T-cell (primary cell): ENCODE results near the gene CBX8. TPM values are rescaled to one million over a fixed set of nuclear protein-coding genes. Genes with fewer than 3 reads are reported as not detected.
A peak's percentile ranks its signal among the peaks of the same experiment; 100 is the strongest.
"Not testable (repeated sequence)": the region's sequence is repeated elsewhere in the genome, so short reads cannot be mapped to it uniquely, and the experiment has no call there.

ENCODE experiments used
- ATAC-seq, 4 experiments: fragments of 200-7000 bp in 3 of 4; fragments of 150-1000 bp in 1 of 4; cut with Tn5 transposase; replicated peaks in 1 of 4; 1 replicate in 3 of 4; 2 replicates in 1 of 4; pipeline ENCODE4 v1.10.0; 2021; ENCODE audit warnings: moderate library complexity in 3 of 4, mild to moderate bottlenecking in 2 of 4, moderate number of reproducible peaks in 1 of 4
- CTCF ChIA-PET, 2 donors: fragments of 300-600 bp; sonication (Branson Sonifier 250); formaldehyde crosslinking; loops; one replicate each; lab custom pipeline; 2022; ENCODE audit warnings: antibody characterized with exemption in 2 of 2; lab: Charles Lee
- POLR2A ChIA-PET, 2 donors: fragments of 300-600 bp; sonication (Branson Sonifier 250); formaldehyde crosslinking; loops; one replicate each; lab custom pipeline; 2022; ENCODE audit warnings: antibody characterized with exemption in 2 of 2; lab: Charles Lee
- DNase-seq, 35 experiments: peaks; one replicate each; pipeline versions ENCODE4 v3.0.0 to v3.0.0-alpha.2; 2013 to 2023
- H3K27ac ChIP-seq: one replicate; pipeline ENCODE4 v1.5.1; 2013; ENCODE audit warnings: low read length
- H3K27me3 ChIP-seq, 2 experiments: replicated peaks in 1 of 2; 1 replicate in 1 of 2; 2 replicates in 1 of 2; pipeline versions ENCODE4 v1.6.1 to v1.7.0; 2013; ENCODE audit warnings: low read length in 1 of 2, mixed read lengths in 1 of 2; ENCODE audit not compliant: control insufficient read depth in 2 of 2, insufficient read depth in 2 of 2; ENCODE audit errors: extremely low read depth in 1 of 2
- H3K36me3 ChIP-seq, 2 donors: 1 replicate in 1 of 2; 2 replicates in 1 of 2; pipeline versions ENCODE4 v1.6.1 to v1.7.0; 2013; ENCODE audit warnings: low read length in 1 of 2; ENCODE audit not compliant: control insufficient read depth in 2 of 2, insufficient read depth in 1 of 2; ENCODE audit errors: extremely low read depth in 1 of 2
- H3K4me1 ChIP-seq, 2 experiments: 1 replicate in 1 of 2; 2 replicates in 1 of 2; pipeline versions ENCODE4 v1.6.1 to v1.7.0; 2013; ENCODE audit warnings: low read length in 2 of 2, mixed read lengths in 1 of 2; ENCODE audit not compliant: insufficient read depth in 2 of 2, control insufficient read depth in 1 of 2; ENCODE audit errors: extremely low read depth in 1 of 2
- H3K4me3 ChIP-seq, 2 donors: 1 replicate in 1 of 2; 2 replicates in 1 of 2; pipeline versions ENCODE4 v1.5.1 to v1.7.0; 2013; ENCODE audit warnings: mild to moderate bottlenecking in 2 of 2, low read length in 1 of 2, moderate library complexity in 1 of 2; ENCODE audit not compliant: control insufficient read depth in 1 of 2; ENCODE audit errors: extremely low read depth in 1 of 2
- H3K9me3 ChIP-seq: 2 replicates; pipeline ENCODE4 v1.7.0; 2013
- H3K27ac Mint-ChIP-seq, 2 donors: one replicate each; pipeline ENCODE4 v1.8.0; 2020 to 2021; ENCODE audit warnings: mild to moderate bottlenecking in 2 of 2, mixed read lengths in 2 of 2
- H3K27me3 Mint-ChIP-seq, 2 donors: one replicate each; pipeline ENCODE4 v1.8.0; 2021 to 2022; ENCODE audit warnings: mixed read lengths in 2 of 2
- H3K36me3 Mint-ChIP-seq: one replicate; pipeline ENCODE4 v1.8.0; 2021; ENCODE audit warnings: mixed read lengths
- H3K4me1 Mint-ChIP-seq, 3 donors: one replicate each; pipeline ENCODE4 v1.8.0; 2020 to 2022; ENCODE audit warnings: mixed read lengths in 3 of 3, mild to moderate bottlenecking in 1 of 3
- H3K4me3 Mint-ChIP-seq, 3 donors: one replicate each; pipeline ENCODE4 v1.8.0; 2020 to 2022; ENCODE audit warnings: mild to moderate bottlenecking in 3 of 3, mixed read lengths in 3 of 3, moderate library complexity in 3 of 3
- H3K9me3 Mint-ChIP-seq, 3 donors: one replicate each; pipeline ENCODE4 v1.8.0; 2020 to 2022; ENCODE audit warnings: mixed read lengths in 3 of 3
- WGBS: methylation state at CpG from one replicate; pipeline ENCODE4 v1.1.5; 2013; ENCODE audit warnings: missing lambda C conversion rate; ENCODE audit not compliant: insufficient coverage; 5-methylcytosine and 5-hydroxymethylcytosine counted together
- total RNA-seq, 35 experiments: library from RNA in 6 of 35; stranded (reverse) in 6 of 35; fragments of 120-200 nt in 1 of 35; gene quantifications; one replicate each; pipeline versions ENCODE4 v1.2.1 to v1.2.4 and lab custom pipeline; 2013 to 2026

The CBX8 gene
- total RNA-seq, 5 donors from 2014 or later (not counting 1 experiment from before 2014, with no cell fraction given) = 1.9 to 5.1 (median 3.9) TPM

- peaks cover 0 to 55% of the 10 kb centered on the region in 2 experiments for H3K27me3 ChIP-seq
- Mint-ChIP-seq H3K36me3 (no peaks in the 10 kb centered on the region), H3K27ac (no peak overlapping the region), H3K9me3 (no peaks in the 10 kb centered on the region), H3K4me1 (no peaks in the 10 kb centered on the region), H3K4me3 (no peak overlapping the region), H3K27me3 (peaks cover 0 to 20% of the 10 kb centered on the region in 2 donors)
- WGBS = 100% methylated on average over 1 of the region's 6 CpGs
- no peak for ATAC-seq
- POLR2A ChIA-PET = interaction anchor here in 1 of 2 donors (0.6 kb wide), 1 partner anchor 20 kb away, joined by 4 read pairs; no protein-coding TSS in a partner anchor
- H3K9me3 ChIP-seq = no peaks in the 10 kb centered on the region
- H3K4me1 ChIP-seq = no peaks in the 10 kb centered on the region
- CTCF ChIA-PET = no interaction called here
- no peaks in the 10 kb centered on the region for H3K36me3 ChIP-seq
- H3K4me3 ChIP-seq = no peak overlapping the region
- H3K27ac ChIP-seq = no peak overlapping the region
- no peak for DNase-seq
These were observed 38.6 kb downstream of the CBX8 start for GRCh38 chr17:79758271-79758670.

GRCh38 chr17:79757140-79757745 is 39.6 kb downstream of the CBX8 start:
- no peaks in the 10 kb centered on the region for H3K36me3 Mint-ChIP-seq
- POLR2A ChIA-PET = no interaction called here
- Histone ChIP-seq H3K9me3 (no peaks in the 10 kb centered on the region), H3K27ac (no peak overlapping the region), H3K27me3 (peaks cover 0 to 57% of the 10 kb centered on the region in 2 experiments), H3K4me1 (no peaks in the 10 kb centered on the region), H3K36me3 (no peaks in the 10 kb centered on the region), H3K4me3 (no peak overlapping the region)
- H3K27ac Mint-ChIP-seq = no peak overlapping the region
- ATAC-seq = no peak
- no peaks in the 10 kb centered on the region for H3K4me1 Mint-ChIP-seq
- CTCF ChIA-PET = no interaction called here
- H3K27me3 Mint-ChIP-seq = peaks cover 0 to 25% of the 10 kb centered on the region in 2 donors
- no peak for DNase-seq
- no peak overlapping the region for H3K4me3 Mint-ChIP-seq
- H3K9me3 Mint-ChIP-seq = no peaks in the 10 kb centered on the region
- WGBS = 84% methylated on average over 11 of the region's 15 CpGs

GRCh38 chr17:79755591-79755990 is 41.3 kb downstream of the CBX8 start:
- POLR2A ChIA-PET = no interaction called here
- H3K9me3 ChIP-seq = no peaks in the 10 kb centered on the region
- no peak for DNase-seq
- H3K27me3 ChIP-seq = peaks cover 3 to 58% of the 10 kb centered on the region in 2 experiments
- Mint-ChIP-seq H3K27ac (no peak overlapping the region), H3K27me3 (peaks cover 13 to 37% of the 10 kb centered on the region in 2 donors), H3K4me1 (no peaks in the 10 kb centered on the region), H3K9me3 (no peaks in the 10 kb centered on the region), H3K36me3 (no peaks in the 10 kb centered on the region), H3K4me3 (no peak overlapping the region)
- no peaks in the 10 kb centered on the region for H3K4me1 ChIP-seq
- H3K27ac ChIP-seq = no peak overlapping the region
- ATAC-seq = no peak
- H3K36me3 ChIP-seq = no peaks in the 10 kb centered on the region
- 78% methylated on average over 12 of the region's 14 CpGs for WGBS
- H3K4me3 ChIP-seq = no peak overlapping the region
- CTCF ChIA-PET = no interaction called here

GRCh38 chr17:79754903-79755302 is 42.0 kb downstream of the CBX8 start:
- H3K4me1 ChIP-seq, H3K27ac ChIP-seq, ATAC-seq, H3K27ac Mint-ChIP-seq, H3K4me1 Mint-ChIP-seq, H3K4me3 Mint-ChIP-seq, DNase-seq, H3K36me3 Mint-ChIP-seq, H3K36me3 ChIP-seq, H3K9me3 ChIP-seq, H3K9me3 Mint-ChIP-seq, POLR2A ChIA-PET, H3K4me3 ChIP-seq: not testable (repeated sequence)
- 82% methylated on average over 7 of the region's 9 CpGs for WGBS
- H3K27me3 ChIP-seq = peaks cover 4 to 56% of the 10 kb centered on the region in 2 experiments
- CTCF ChIA-PET = interaction anchor here in 1 of 2 donors (1.0 kb wide), 1 partner anchor 42 kb away, joined by 8 read pairs; the partner anchor contains the start of gene CBX8
- H3K27me3 Mint-ChIP-seq = peaks cover 14 to 40% of the 10 kb centered on the region in 2 donors

- H3K4me1 Mint-ChIP-seq = no peaks in the 10 kb centered on the region
- ATAC-seq (no peak), DNase-seq (no peak)
- no peaks in the 10 kb centered on the region for H3K36me3 ChIP-seq
- no peaks in the 10 kb centered on the region for H3K9me3 Mint-ChIP-seq
- no peaks in the 10 kb centered on the region for H3K36me3 Mint-ChIP-seq
- no peak overlapping the region for H3K4me3 ChIP-seq
- CTCF ChIA-PET = interaction anchor here in 1 of 2 donors (1.0 kb wide), 1 partner anchor 43 kb away, joined by 8 read pairs; the partner anchor contains the start of gene CBX8
- H3K27me3 ChIP-seq = peaks cover 4 to 56% of the 10 kb centered on the region in 2 experiments
- H3K27ac Mint-ChIP-seq = no peak overlapping the region
- H3K4me1 ChIP-seq = no peaks in the 10 kb centered on the region
- H3K4me3 Mint-ChIP-seq = no peak overlapping the region
- POLR2A ChIA-PET = no interaction called here
- no peaks in the 10 kb centered on the region for H3K9me3 ChIP-seq
- peaks cover 19 to 45% of the 10 kb centered on the region in 2 donors for H3K27me3 Mint-ChIP-seq
- 60% methylated on average over 9 of the region's 12 CpGs for WGBS
- H3K27ac ChIP-seq = no peak overlapping the region
These were observed 42.5 kb downstream of the CBX8 start for GRCh38 chr17:79754370-79754769.

GRCh38 chr17:79752175-79752574 is 44.7 kb downstream of the CBX8 start:
- peak in 1 of 4 experiments; percentile 51 for ATAC-seq
- Mint-ChIP-seq H3K4me1 (peaks cover 4 to 8% (median 6%) of the 10 kb centered on the region in 3 donors), H3K36me3 (no peaks in the 10 kb centered on the region), H3K4me3 (no peak overlapping the region), H3K27ac (no peak overlapping the region), H3K9me3 (no peaks in the 10 kb centered on the region), H3K27me3 (peaks cover 27 to 52% of the 10 kb centered on the region in 2 donors)
- Histone ChIP-seq H3K9me3 (no peaks in the 10 kb centered on the region), H3K4me3 (no peak overlapping the region), H3K4me1 (peaks cover 0 to 8% of the 10 kb centered on the region in 2 experiments), H3K27ac (no peak overlapping the region), H3K36me3 (no peaks in the 10 kb centered on the region), H3K27me3 (peaks cover 4 to 59% of the 10 kb centered on the region in 2 experiments)
- no peak for DNase-seq
- CTCF ChIA-PET = no interaction called here
- WGBS = 12% methylated on average over 10 of the region's 13 CpGs
- POLR2A ChIA-PET = no interaction called here
